Bronchial epithelial cell (primary cell): ENCODE data around the gene PRICKLE3. TPM values are rescaled to one million over a fixed set of nuclear protein-coding genes. Genes with fewer than 3 reads are reported as not detected.

Experiments
- DNase-seq: peaks from one replicate; pipeline ENCODE4 v3.0.0-alpha.2; 2010; ENCODE audit warnings: low read depth
- FAIRE-seq: peaks from 2 replicates; lab custom pipeline; 2011; peaks lifted over from hg19 to GRCh38; lab: Jason Lieb, UNC
- H3K27me3 ChIP-seq: 2 replicates; pipeline ENCODE4 v1.5.1; 2011; ENCODE audit warnings: low read length; ENCODE audit not compliant: control insufficient read depth, insufficient read depth
- H3K36me3 ChIP-seq: 2 replicates; pipeline ENCODE4 v1.5.1; 2011; ENCODE audit warnings: low read length; ENCODE audit not compliant: control insufficient read depth, insufficient read depth
- H3K4me3 ChIP-seq: 2 replicates; pipeline ENCODE4 v1.5.1; 2011; ENCODE audit warnings: mild to moderate bottlenecking, low read depth, low read length, control low read depth
- CTCF ChIP-seq: IDR thresholded peaks from 2 replicates; pipeline ENCODE4 v1.5.1; 2011; ENCODE audit warnings: mild to moderate bottlenecking, moderate library complexity, low read length, control low read depth, inconsistent platforms; ENCODE audit not compliant: insufficient read depth, severe bottlenecking
- total RNA-seq: library from RNA; depleted of rRNA; stranded (reverse); fragments of >200 nt; gene quantifications from 2 replicates; pipeline ENCODE4 v1.2.1, GENCODE V29; 2014

Gene PRICKLE3
- total RNA-seq, 1 donor from 2014 or later: 12.1 TPM

- DNase-seq (no peak), FAIRE-seq (no peak)
- no peak for TF ChIP-seq CTCF
- Histone ChIP-seq H3K27me3 (no peaks in the 10 kb centered on the region), H3K36me3 (no peaks in the 10 kb centered on the region), H3K4me3 (no peak overlapping the region)
Observed at GRCh38 chrX:49199315-49199595, 13.1 kb upstream of the PRICKLE3 start.

DNA sequence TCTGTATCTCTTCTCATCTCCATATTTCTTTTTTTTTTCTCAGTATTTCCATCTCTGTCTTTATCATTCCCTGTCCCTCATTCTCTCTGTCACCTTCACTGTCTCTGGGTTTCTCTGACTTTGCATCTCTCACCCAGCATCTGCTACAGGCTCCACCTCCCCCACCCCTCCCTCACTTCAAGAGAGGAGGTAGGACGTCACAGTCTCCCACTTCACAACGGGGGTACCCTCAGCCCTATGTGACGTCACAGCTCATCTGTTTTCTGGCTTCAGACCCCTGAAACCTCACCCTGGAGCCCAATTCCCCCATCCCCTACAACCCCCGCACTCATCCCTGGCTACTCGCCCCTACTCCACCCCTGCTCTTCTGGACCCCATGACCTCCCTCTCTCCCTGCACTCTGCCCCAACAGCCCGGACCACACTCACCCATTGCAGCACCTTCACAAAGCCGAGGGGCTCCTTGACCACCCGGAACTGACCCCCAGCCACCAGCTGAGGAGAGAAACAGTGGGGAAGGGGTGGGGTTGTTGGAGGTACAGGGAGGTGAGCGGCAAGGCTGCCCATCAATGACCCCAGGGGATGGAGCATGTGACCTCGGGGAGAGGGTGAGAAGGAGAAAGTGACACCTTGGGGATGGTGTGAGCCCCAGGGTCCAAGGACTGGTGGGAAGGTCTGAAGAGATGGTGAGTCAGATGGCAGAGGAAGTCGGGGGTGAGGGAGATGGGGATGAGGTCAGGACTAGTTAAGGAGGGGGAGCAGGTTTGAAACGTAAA lies 12.6 kb upstream of the PRICKLE3 start:
- no peaks in the 10 kb centered on the region for H3K27me3 ChIP-seq
- no peak for TF ChIP-seq CTCF
- no peak overlapping the region for H3K4me3 ChIP-seq
- no peaks in the 10 kb centered on the region for H3K36me3 ChIP-seq
- FAIRE-seq: no peak
- peak; percentile 9 for DNase-seq

- no peak for FAIRE-seq
- no peak for TF ChIP-seq CTCF
- H3K36me3 ChIP-seq: no peaks in the 10 kb centered on the region
- H3K27me3 ChIP-seq: no peaks in the 10 kb centered on the region
- no peak overlapping the region for H3K4me3 ChIP-seq
- DNase-seq: no peak
Observed at GRCh38 chrX:49197543-49198087, 11.4 kb upstream of the PRICKLE3 start.

- Histone ChIP-seq H3K4me3 (no peak overlapping the region), H3K36me3 (no peaks in the 10 kb centered on the region), H3K27me3 (no peaks in the 10 kb centered on the region)
- no peak for FAIRE-seq
- no peak for DNase-seq
- TF ChIP-seq CTCF: no peak
Observed at GRCh38 chrX:49193542-49193964, 7.4 kb upstream of the PRICKLE3 start.

GRCh38 chrX:49192722-49193328 lies 6.7 kb upstream of the PRICKLE3 start:
- FAIRE-seq (no peak), DNase-seq (peak; percentile 34)
- peak; percentile 63 for TF ChIP-seq CTCF
- Histone ChIP-seq H3K27me3 (no peaks in the 10 kb centered on the region), H3K36me3 (no peaks in the 10 kb centered on the region), H3K4me3 (no peak overlapping the region)
